Lower lobe of right lung (tissue), 2 donors: ENCODE measurements around the gene NFYB. TPM values are rescaled to one million over a fixed set of nuclear protein-coding genes. Genes with fewer than 3 reads are reported as not detected.
A peak's percentile ranks its signal among the peaks of the same experiment; 100 is the strongest.

Experiments used
- ATAC-seq, 2 donors: fragments of 200-7000 bp; cut with Tn5 transposase; one replicate each; pipeline ENCODE4 v1.9.1; 2020 to 2022; ENCODE audit warnings: mild to moderate bottlenecking in 2 of 2, moderate library complexity in 2 of 2
- DNase-seq: peaks from one replicate; pipeline ENCODE4 v3.0.0-alpha.2; 2020
- H3K27ac ChIP-seq: fragments of 200-600 bp; one replicate; pipeline ENCODE4 v1.8.0; 2022
- H3K27me3 ChIP-seq: fragments of 200-600 bp; one replicate; pipeline ENCODE4 v1.8.0; 2022; ENCODE audit warnings: low read depth
- H3K36me3 ChIP-seq: fragments of 200-600 bp; one replicate; pipeline ENCODE4 v1.8.0; 2022; ENCODE audit warnings: mild to moderate bottlenecking
- H3K4me1 ChIP-seq: fragments of 200-600 bp; one replicate; pipeline ENCODE4 v1.8.0; 2022
- H3K4me3 ChIP-seq: fragments of 200-600 bp; one replicate; pipeline ENCODE4 v1.8.0; 2022; ENCODE audit warnings: mild to moderate bottlenecking
- H3K9me3 ChIP-seq: fragments of 200-600 bp; one replicate; pipeline ENCODE4 v1.8.0; 2022
- CTCF ChIP-seq: fragments of 200-600 bp; IDR thresholded peaks from one replicate; pipeline ENCODE4 v1.8.0; 2022; ENCODE audit warnings: antibody characterized with exemption, mild to moderate bottlenecking
- intact Hi-C: fragments of 100-400 bp; cut with DNase I; formaldehyde crosslinking; loops from one replicate; pipeline ENCODE4 v1.11.0; 2022
- total RNA-seq: library from RNA; stranded (reverse); fragmentation: NEBNext Ultra II Directional; extraction: Animal tissue kit (Norgen Biotek cat#: 25700); gene quantifications from one replicate; pipeline ENCODE4 v1.2.1, GENCODE V29; 2021
- donor health status: DM: no; HTN: yes; CAD: no; lungs with severe emphysema.

The NFYB gene
- total RNA-seq, 1 donor from 2014 or later, result 31.2 TPM

- intact Hi-C loops, result no loop called here
- no peaks in the 10 kb centered on the region for H3K27me3 ChIP-seq
- no peaks in the 10 kb centered on the region for H3K36me3 ChIP-seq
- no peak overlapping the region for H3K27ac ChIP-seq
- peaks cover 6% of the 10 kb centered on the region for H3K4me1 ChIP-seq
- H3K4me3 ChIP-seq, result no peak overlapping the region
- DNase-seq (no peak), ATAC-seq (peak in 1 of 2 donors; percentile 45)
- TF ChIP-seq CTCF, result no peak
- H3K9me3 ChIP-seq, result no peaks in the 10 kb centered on the region
These were observed 16.3 kb upstream of the NFYB start for GRCh38 chr12:104154286-104154685.

- Histone ChIP-seq H3K36me3 (no peaks in the 10 kb centered on the region), H3K9me3 (no peaks in the 10 kb centered on the region), H3K27ac (no peak overlapping the region), H3K27me3 (no peaks in the 10 kb centered on the region), H3K4me1 (peaks cover 6% of the 10 kb centered on the region), H3K4me3 (no peak overlapping the region)
- intact Hi-C loops, result no loop called here
- DNase-seq (no peak), ATAC-seq (no peak)
- no peak for TF ChIP-seq CTCF
These were observed 14.8 kb upstream of the NFYB start for GRCh38 chr12:104152685-104153241.

- H3K36me3 ChIP-seq, result no peaks in the 10 kb centered on the region
- ATAC-seq (no peak), DNase-seq (no peak)
- peaks cover 6% of the 10 kb centered on the region for H3K4me1 ChIP-seq
- H3K9me3 ChIP-seq, result no peaks in the 10 kb centered on the region
- H3K4me3 ChIP-seq, result no peak overlapping the region
- intact Hi-C loops, result no loop called here
- no peaks in the 10 kb centered on the region for H3K27me3 ChIP-seq
- TF ChIP-seq CTCF, result no peak
- no peak overlapping the region for H3K27ac ChIP-seq
These were observed 12.4 kb upstream of the NFYB start for GRCh38 chr12:104150416-104150815.

GRCh38 chr12:104147346-104147745 is 9.3 kb upstream of the NFYB start:
- ATAC-seq, result no peak
- Histone ChIP-seq H3K27me3 (no peaks in the 10 kb centered on the region), H3K4me1 (no peaks in the 10 kb centered on the region), H3K36me3 (no peaks in the 10 kb centered on the region), H3K4me3 (no peak overlapping the region), H3K27ac (no peak overlapping the region), H3K9me3 (no peaks in the 10 kb centered on the region)
- no peak for DNase-seq
- TF ChIP-seq CTCF, result no peak
- intact Hi-C loops, result no loop called here

- H3K36me3 ChIP-seq, result no peaks in the 10 kb centered on the region
- no peaks in the 10 kb centered on the region for H3K9me3 ChIP-seq
- H3K4me1 ChIP-seq, result peaks cover 3% of the 10 kb centered on the region
- no peak for ATAC-seq
- no peak overlapping the region for H3K4me3 ChIP-seq
- intact Hi-C loops, result no loop called here
- no peak for DNase-seq
- no peak overlapping the region for H3K27ac ChIP-seq
- H3K27me3 ChIP-seq, result no peaks in the 10 kb centered on the region
- TF ChIP-seq CTCF, result no peak
These were observed 5.9 kb upstream of the NFYB start for GRCh38 chr12:104143918-104144317.

GRCh38 chr12:104143002-104143401 is 5.0 kb upstream of the NFYB start:
- H3K4me3 ChIP-seq, result no peak overlapping the region
- H3K9me3 ChIP-seq, result no peaks in the 10 kb centered on the region
- no peaks in the 10 kb centered on the region for H3K27me3 ChIP-seq
- no peak for DNase-seq
- no peaks in the 10 kb centered on the region for H3K36me3 ChIP-seq
- no peak for TF ChIP-seq CTCF
- H3K4me1 ChIP-seq, result peaks cover 9% of the 10 kb centered on the region
- no peak overlapping the region for H3K27ac ChIP-seq
- intact Hi-C loops, result no loop called here
- no peak for ATAC-seq
